AG08395 (cell line): Measurements from ENCODE around the gene NIN.

Source experiments
- DNase-seq: peaks from one replicate; pipeline ENCODE4 v3.0.0; 2012; ENCODE audit warnings: mixed read lengths, low spot score

Gene NIN

DNA sequence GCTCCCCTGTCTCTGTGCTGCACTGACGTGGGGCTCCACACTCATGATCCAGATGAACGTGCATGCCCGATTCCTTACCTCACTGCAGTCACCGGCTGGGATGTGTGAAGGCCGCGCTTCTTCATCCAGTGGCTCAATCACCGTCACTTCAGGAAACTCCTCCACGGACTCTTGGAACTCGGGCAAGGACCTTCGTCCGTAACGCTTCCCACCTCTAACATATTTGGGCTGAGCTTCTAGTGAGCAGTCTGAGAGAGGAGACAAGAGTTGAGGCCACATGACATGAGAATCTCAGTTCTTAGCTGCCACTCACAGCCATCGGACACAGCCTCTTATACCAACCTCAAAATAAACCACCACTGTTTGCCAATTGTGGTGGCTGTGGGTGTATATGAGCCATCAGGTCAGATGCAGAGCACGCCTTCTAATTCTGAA, 38.3 kb downstream of the NIN start:
- no peak for DNase-seq

DNA sequence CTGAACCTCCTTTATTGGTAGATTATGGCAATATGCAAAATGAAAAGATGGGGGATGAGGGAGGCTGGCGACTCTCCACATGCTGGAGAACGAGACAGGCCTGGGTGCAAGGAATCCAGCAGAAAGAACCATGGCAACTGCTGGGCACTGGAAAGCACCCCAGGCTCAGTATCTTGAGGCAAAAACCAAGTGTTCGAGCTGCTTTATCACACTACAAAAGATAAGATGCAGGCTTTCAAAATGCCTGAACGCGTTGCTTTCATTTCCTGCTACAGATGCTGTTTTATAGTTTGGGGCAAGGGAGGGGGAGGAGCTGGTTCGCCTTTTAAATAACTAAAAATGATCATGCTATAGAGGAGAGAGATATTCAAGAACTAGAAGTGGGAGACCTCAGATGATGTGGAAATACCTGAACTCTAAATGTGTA, 38.9 kb downstream of the NIN start:
- DNase-seq, result no peak

DNA sequence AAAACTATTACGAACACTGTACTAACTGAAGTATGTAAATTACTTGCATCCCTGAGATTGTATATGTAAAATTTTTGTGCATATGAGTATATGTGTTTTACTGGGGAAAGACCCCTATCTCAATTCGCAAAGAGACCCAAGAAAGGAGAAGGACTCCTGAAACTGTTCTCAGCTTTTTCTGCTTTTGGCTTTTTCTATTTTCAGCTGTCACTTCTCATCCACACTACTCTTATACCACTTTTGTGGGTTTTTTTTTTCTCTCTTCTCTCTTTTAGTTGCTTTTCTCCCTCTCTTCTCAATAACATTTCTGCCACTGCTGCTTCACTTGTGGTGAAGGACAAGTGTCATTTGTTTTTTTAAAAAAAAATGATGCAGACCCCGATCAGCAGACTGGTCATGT, 39.8 kb downstream of the NIN start:
- DNase-seq, result no peak

DNA sequence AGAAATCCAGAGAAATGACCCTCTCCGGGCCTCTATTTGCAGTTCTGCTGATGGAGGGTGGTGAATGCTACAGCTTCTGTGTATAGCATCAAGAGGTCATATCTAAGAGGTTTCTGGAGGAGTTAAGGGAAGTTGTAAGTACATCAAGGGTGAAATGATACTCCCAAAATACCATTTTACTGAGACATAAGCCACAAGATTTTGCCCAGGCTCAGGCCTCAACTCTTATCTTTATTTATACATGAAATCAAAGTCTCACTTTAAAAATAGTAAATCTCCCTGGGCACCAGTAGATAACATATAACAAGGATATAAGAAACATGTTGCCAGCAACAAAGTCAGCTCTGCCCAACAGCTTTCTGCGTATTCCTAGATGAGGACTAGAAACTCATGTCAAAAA, 40.4 kb downstream of the NIN start:
- DNase-seq, result no peak

DNA sequence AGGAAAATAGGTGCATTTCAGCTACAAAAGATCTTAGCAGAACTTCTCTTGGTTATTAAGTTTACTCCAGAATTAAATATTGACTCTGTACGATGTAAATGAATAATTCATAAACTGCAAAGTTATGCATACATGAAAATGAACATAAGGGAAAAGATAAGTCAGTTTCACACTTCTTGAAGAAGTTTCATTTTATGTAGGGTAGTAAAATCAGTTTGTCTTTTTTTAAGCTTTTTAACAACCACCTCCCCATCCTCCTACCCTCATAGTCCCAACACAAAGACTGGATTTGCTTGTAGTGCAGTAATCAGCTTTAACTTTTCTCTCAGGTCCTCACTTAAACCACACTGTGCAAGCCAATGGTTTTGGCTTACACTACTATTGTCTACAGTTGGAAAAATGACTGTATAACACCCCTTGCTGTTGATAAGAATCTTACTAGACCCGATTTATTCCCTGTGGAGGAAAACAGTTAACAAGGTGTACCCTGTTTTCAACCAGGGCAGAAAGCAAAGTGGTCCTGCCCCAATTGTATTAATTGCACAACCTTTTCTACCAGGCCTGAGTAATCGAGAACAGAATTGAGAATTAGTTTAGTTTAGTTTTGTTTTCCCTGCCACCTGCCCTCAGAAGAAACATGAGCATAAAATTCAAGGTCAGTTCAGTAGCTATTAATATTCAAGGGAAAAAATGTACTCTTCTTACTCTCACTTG, 44.1 kb downstream of the NIN start:
- DNase-seq, result no peak

DNA sequence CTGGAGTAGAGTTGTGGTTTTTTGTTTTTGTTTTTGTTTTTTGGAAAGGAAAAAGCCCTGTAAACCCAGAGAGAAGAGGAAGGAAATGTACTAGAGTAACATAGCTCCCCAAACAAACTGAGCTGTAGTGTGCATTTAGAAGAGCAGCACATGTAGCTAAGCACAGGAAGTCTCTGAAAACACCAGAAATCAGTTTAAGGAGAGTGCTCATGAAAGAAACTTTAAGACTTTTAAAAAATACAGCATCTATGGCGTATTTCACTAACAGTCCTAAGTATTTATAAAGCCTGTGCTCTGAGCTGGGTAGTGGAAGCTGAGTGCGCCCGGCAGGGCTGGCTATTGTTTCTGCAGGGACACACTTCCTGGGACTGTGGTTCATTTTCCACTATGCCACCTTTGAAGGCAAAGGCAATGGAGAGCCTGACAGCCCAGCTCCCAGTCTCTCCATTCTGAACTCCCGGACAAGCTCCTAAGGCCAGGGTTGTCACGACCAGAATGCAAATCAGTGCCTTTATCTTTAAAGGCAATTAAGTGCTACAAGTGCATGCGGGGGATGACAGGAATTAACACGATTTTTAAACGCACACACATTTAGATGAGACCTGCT, 45.4 kb downstream of the NIN start:
- no peak for DNase-seq

DNA sequence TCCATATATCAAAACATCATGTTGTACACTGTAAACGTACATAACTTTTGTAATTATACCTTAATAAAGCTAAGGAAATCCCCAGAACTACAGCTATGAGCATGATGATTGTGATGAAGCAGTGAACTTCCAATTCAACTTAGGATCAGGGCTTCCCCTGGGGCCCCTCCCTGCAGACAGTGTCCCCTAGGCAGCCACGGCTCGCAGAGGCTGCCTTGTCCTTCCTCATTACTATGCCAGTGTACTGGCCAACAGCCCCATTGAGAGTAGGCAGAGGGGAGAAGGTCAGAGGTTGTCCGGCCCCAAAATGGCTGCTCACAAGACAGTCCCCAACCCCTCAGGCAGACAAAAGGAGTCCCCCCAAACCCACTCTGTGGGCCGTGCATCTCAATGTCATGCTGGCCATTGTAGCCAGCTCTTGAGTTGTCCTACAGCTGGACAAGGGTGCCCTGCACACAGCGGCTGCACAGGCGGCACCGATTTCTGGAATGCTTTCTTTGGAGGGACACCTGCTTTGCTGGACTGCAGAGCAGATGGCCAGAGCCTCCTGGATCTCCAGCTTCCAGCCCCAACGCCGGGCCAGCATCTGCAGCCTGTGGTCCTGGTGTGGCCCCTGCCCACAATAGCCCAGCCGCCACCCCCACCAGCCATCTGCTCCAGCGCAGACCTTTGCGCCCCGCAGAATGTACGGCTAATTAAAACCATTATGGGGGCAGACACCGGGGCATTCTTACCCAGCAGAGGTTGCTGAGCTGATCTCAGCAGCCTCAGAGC, 46.1 kb downstream of the NIN start:
- DNase-seq, result no peak

DNA sequence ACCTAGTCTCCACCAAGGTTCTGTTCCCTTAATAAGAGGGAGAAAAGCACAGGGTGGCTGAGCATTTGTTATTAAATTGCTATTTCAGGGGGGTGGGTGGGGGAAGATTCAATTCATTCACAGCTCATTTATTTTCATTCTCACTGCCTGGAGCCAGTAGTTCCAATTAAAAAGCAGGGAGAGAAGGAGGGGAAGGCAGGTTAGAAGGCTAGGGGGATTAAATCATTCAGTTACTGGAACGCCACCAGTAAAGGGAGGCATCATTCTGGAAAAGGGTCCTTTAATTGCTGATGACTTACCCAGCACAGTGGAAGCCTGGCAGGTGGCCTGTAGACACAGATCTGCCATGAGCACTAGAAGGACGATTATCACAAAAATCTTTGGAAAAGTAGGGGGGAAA, 47.4 kb downstream of the NIN start:
- DNase-seq, result no peak

DNA sequence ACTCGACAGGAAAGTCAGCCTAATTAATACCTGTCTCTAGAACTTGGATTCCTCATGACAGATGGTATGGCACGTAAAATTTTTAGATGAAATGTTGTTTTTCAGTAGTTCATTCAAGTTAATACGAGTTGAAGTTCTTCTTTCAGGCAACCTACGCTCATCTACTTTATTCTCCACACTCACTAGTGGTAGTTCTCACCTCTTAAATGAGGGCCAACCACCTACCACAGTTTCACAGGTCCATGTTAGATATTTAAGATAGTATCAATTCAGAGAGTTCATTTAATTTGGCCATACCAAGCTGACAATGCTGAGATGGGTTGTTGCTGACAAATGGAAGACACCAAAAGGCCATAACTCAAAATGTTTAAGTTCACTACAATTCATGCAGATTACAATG, 50.6 kb downstream of the NIN start:
- DNase-seq, result no peak

DNA sequence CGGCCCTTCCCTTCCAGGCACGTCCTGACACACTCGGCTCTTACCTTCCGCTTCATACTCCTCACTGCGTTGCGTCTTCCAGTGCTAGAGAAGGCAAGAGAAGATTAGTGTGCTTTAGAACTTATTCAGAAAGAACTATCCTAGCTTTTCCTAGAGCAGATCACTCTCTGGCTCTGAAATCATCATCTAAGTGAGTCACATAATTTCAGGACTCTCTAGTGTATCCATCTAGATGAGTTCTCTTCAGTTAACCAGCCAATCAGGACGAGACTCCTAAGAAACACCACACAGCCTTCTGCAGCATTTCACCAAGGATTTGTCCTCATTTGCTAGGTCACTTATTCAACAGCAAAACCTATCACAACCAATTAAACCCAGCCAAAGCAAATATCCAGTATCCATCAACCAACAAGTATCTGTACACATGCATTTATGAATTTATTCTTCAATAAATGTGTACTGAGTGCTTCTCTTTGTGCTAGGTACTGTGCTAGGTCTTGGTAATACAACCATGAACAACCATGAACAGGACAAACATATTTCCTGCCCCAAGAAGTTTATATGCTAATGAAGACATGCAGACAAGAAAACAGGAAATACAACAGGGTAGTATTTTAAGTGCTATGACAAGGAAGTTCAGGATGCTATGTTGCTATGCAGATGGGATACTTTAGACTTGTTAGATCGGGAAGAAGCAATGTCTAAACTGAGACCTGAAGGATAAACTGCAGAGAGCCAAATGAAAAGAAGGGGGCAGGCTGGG, 52.1 kb downstream of the NIN start:
- DNase-seq, result peak; percentile 40

DNA sequence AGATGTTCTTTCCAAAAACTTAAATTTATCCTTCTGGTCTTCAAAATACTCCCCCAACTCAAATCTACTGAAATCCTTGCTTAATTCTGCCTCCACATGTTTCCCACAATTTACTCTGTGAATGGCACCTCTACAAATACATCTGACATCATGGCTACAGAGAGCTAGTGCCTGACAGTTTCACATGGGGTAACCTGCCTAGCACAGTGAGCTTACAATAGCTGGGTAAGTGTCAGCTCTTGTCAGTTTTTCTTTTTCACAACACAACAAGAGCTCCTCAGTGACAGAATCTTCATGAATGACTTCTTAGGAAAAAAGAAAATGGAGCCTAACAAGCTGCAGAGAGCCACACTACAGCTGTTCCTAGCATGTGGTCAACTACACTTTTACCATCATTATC, 54.4 kb downstream of the NIN start:
- no peak for DNase-seq

DNA sequence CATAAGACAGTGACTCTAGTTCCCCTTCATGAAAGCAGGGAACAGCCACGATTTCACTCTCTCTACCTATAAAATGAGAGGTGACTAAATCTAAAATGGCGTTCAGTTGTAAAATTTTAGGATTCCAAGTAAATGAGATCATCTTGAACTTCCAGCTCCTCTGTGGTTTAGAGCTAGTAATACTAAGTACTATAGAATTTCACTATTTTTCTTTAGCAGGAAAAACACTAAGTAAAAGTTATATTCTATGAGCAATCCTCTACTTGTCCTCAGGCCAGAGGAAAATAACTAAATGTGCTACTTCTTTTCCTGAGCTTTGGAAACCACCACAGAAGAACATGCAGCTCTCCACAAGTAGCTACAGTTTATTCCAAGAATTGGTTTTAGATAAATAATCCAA, 55.6 kb downstream of the NIN start:
- DNase-seq, result peak; percentile 78

DNA sequence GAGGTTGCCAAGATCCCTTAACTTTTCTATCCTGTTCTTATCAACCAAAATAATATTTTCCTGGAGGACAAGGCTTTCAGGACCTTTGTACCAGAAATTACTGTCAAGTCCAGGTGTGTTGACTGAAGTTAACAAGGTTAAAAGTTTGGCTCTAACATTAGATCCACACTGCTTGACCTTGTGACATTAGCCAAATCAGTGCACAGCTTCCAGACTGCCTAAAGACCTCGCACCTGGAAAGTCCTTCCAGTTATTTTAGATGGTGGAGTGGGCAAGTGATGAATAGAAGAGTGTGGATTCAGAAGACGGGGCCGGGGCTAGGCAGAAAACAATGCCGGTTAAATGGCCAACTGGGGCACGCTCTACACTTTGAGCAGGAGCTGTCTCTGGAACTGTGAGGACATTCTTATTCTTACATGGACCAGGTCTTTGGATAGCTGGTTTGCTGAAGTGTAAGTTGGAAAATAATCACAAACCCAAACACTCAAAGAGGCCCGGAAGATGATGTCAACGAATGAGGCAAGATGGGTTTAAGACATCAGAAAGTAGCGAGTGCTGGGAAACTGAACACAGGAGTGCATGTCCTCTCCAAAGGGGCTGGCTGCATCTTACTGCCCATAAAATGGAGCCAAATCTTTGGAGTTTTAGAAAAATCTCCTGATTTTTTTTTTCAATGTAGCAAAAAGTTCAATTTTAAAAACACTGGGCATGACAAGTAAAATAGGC, 56.3 kb downstream of the NIN start:
- no peak for DNase-seq

DNA sequence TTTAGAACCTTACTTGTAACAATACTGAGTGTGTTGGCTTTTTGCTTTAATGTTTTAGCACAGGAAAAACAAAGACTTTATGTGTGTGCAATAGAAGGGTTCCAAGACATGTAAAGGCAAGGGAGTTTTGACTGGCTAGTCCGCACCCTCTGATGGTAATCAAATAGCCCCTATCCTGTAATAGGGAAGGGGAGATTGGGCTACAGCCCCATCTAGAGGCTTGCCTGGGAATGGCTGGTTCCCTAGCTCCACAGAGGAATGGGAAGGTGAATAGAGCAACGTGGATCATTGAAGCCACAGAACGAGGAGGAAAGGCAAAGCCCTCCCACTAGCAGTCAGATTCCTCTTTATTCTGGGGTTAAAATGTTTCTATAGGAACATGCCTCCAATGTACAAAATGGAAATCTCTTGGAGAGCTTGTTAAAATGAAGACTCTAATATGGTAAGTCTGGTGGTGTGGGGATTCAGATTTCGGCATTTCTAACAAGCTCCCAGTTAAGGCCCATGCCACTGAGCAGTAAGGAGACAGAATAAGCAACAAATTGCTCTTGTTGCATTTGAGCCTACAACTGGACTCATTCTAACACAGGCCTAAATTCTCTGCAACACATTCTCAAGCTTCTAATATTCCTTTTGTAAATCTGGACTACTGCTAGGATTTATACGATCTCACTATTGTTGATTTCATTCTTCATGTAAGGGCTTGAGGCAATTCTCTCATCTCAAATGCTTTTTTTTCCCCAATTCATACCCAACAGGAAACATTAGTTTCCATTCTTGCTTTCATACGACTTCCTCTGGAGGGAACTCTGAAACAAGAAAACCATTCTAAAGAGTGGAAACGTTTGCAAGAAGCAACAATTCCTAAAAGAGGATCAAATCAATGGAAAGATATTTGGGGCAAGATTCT, 57.1 kb downstream of the NIN start:
- DNase-seq, result peak; percentile 74

DNA sequence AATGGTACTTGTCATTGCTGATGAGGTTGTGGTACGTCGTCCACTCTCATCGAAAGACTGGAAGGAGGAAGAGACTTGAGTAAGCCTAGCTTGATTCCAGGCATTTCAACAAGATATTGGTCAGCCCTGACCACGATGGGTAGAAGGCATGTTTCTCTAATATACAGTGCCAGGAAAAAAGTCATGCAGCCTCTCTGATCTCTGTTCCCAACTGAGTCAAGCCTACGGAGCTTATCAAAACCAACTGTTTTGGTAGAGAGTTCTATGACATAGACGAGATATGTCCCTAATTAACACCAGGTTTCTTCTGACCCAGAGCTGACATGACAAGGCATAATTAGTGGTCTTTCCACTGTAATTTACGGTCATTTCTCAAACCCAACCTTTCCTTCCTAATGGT, 58.5 kb downstream of the NIN start:
- DNase-seq, result peak; percentile 79

DNA sequence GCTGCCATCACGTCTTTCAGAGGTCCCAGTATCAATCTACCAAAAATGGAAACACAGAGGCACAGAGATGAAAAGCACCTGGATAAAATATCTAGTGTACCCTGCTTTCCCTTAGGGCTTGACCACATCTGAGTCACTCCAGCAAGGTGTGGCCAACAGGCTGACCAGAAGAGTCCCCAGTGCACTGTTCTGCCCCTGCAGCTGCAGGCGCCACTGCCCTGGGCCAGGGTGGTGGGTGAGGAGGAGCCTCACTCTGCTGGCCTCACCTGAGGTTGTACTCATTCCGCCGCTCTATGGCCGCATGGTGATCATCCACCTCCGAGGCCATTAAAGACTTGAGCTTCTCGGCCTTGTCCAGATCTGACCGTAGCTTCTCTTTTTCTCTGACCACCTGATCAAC, 60.4 kb downstream of the NIN start:
- DNase-seq, result no peak

DNA sequence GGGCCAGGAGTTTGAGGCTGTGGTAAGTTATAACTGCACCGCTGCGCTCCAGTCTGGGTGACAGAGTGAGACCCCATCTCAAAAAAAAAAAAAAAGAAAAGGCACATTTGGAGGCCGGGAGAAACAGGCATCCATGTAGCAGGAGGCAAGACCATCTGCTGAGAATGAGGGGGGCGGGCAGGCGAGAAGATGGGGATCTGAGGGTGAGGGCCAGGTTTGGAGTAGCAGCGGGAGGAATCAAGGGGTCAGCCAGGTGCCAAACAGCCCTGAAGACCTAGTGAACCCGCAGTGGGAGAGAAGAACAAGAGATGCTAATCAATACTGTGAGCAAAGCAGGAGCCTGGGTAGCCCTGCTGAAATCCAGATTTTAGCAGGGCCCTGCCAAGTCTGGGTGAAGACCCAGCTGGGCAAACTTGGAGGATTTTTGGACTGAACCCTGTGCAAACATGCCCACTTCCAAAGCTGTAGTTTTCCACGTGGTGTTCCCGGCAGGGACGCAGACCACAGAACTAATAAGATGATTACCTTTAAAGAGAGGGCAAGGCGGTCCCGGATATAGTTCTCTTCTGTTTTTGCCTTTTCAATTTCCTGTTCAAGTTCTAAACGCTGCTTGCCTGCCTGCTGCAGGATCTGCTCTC, 61.0 kb downstream of the NIN start:
- no peak for DNase-seq

DNA sequence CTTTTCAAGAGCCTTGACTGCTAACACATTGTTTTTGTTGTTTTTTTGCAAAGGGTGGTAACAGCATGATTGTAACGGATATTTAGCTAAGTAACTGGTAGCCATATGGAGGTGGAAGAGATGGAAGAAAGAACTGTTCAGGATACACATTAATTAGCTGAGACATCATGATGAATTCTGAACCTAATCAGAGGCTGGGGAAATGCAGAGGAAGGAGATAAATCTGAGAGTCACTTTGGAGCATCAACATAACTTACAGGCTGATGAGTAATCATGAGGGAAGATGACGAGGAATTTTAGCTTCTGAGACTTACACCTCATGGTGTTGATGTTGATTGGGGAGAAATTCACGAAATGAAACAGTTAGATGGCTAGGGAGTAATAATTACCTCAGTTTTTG, 62.3 kb downstream of the NIN start:
- DNase-seq, result no peak

DNA sequence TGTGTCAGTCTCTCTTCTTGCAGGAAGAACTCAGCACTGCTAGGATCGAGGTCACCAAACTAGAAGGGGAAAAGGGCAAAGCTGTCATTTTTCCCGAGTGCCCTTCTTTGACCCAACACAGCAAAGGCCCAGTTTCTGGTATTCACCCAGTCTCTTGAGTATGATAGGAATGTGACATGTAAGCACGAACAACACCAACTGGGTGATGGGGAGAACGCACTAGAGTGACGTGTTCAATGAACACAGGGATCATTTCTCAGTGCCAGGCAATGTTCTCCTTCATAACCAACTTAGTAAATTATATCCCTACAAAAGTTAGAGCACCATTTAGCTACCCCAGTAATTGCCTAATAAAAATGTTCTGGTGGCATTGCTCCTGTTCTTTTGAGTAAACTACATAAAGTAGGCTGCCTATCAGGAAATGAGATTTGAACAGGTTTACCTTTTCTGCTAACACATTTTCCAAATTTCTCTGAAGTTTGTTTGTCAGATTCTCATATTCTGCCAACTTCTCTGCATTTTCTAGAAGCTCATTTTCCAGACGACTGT, 64.5 kb downstream of the NIN start:
- peak; percentile 48 for DNase-seq
